ENCODE data around the gene NLK.

The NLK gene

DNA sequence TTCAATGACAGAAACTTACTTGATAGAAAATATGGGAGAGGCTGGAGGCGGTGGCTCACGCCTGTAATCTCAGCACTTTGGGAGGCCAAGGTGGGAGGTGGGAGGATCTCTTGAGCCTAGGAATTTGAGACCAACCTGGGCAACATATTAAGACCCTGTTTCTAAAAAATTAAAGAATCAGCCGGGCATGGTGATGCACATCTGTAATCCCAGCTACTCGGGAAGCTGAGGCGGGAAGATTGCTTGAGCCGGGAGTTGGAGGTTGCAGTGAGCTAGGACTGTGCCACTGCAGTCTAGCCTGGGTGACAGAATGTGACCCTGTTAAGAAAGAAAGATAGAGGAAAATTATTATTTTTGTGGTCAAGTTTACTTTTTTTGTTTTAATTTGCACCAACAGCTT lies 2.1 kb upstream of the NLK start:
- DNase-seq (ENCODE audit: low spot score) = no peak

DNA sequence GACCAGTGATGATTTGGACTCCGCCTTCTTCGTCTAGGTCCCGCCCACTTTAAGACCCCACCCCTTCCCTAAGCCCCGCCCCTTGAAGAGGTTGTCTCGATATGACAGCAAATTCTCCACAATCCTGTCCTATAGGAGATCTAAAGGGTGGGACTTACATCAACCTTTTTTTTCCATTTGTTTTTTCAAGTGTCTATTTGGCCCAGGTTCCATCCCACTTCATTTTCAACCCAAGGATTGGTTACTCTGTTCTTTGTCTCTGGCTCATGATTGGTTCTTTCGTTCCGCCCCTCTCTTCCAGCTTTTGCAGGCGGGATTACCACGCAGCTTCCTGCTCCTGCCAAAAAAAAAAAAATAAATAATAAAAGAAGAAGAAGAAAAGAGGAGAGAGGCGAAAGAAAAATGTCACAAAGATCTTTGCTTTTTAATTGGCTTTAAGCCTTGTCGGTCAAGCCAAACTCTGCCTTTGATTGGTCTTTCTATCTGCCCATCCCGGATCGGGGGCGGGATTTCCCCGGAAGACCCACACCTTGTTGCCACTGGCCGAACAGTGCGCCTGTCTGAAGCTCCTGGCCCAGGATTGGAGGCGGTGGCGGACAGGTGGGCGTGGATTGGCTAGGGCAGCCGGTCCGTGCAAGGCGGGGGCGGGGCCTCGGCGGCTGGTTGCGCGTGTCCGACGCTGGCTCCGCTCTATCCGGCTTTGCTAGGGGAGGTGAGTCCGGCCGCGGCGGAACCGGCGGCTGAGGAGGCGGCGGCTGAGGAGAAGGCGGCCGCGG lies 1.2 kb upstream of the NLK start:
- DNase-seq (ENCODE audit: low spot score) = peak; percentile 99

DNA sequence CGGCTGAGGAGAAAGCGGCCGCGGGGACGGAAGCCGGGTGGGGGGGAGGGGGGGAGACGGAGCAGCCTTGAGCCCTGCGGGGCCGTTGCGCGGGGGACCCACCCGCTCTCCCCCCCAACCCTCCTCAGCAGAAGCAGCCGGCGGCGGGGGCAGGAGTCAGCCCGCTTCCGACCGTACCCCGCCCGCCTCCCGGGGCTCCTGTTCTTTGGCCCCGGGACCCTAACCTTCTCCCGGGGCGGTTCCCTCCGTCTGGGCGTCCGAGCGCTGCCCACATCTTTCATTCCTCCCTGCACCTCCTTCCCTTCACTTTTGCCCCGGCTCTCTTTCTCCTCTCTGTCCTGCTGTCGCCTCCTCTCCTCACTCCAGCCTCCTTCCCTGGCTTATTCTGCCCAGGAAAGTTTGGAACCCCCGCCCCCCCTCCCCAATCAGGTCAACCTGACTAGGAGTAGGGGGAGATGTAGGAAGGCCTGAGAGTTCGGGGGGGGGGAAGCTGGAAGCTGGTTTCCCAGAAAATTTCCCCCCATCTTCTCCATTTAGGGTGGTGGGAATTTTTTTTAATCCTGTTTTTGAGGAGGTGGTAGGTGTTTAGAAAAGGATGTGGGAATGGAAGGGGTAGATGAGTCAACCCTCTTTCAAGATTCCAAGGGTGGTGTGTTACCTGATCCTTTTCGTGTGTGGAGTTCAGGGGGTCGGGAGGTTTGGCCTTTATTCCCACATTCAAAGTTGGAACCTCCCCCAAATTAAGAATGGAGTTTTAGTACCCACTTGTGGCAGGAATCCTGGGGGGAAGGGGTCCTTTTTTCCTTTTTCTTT lies 427 bp upstream of the NLK start:
- DNase-seq (ENCODE audit: low spot score) = no peak

- DNase-seq (ENCODE audit: low spot score) = no peak
These were observed 329 bp downstream of the NLK start for GRCh38 chr17:28042721-28043291.

DNA sequence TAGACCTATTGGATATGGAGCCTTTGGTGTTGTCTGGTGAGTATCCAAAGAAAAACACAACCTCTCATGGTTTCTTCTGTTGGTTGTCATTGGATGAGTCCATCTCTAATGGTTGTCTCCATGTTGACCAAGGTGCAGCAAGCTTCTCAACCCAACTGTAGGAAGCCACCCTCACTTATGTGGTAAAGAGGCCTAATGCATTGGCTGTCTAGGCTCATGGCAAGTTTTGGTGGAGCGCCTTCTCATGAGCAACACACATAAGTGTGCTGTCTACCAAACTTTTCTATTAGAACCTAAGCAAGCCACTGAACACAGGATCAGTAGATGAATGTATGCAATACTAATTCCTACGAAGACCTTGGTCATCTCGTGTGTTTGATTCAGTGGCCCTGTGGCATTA lies 819 bp downstream of the NLK start:
- no peak for DNase-seq (ENCODE audit: low spot score)

GRCh38 chr17:28043741-28044140 lies 1.3 kb downstream of the NLK start:
- DNase-seq (ENCODE audit: low spot score) = no peak

GRCh38 chr17:28045304-28045703 lies 2.8 kb downstream of the NLK start:
- no peak for DNase-seq (ENCODE audit: low spot score)

DNA sequence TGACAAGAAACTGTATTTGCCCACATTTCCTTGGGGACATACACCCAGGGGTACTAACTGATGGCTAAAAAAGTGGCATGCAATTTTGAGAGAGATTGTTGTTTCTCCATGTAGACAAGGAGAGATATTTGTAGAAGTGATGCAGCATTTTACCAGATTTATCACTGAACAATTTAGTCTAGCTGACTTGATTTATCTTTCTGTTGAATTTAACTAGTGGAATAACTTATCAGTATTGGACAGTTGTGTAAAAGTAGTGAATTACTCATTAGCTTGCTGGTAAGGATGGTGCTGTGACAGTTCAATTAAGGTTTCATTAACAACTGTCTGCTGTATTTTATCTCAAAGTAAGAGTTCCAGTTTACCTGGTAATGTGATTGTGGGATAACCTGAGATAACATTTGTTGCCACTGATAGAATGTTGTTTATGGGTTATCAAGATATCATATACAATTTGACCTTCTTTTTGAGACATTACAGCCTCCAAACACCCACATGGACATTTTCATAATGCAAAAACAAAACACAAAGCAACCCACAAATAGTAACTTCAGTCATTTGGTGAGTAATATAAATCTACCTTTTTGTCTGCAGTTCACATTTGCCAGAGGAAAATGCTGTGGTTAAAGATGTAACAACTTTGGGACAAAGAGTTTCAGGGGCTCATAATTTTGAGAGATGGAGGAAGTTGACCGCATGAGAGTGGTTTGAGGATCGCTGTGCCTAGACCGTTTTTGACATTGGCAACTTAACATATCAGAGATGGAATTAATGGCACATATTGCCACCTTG lies 3.8 kb downstream of the NLK start:
- DNase-seq (ENCODE audit: low spot score) = no peak

DNA sequence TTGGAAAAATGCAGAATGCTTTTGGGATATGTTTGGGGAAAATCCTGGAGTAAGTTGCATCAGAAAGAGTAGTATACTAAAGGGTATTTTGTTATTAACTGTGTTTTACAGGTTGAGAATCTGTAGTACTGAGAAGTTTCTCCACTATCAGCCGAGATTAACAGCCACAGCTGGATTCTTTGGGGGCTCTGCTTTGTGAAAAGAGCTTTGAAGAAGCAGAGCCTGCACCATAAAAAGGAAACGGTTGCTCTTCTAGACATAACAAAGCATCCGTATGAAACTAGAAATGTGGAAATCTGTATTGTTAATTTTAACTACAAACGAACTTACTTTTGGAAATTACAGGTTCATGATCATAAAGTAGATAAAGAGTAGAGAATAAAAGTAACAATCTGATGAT lies 5.3 kb downstream of the NLK start:
- no peak for DNase-seq (ENCODE audit: low spot score)

DNA sequence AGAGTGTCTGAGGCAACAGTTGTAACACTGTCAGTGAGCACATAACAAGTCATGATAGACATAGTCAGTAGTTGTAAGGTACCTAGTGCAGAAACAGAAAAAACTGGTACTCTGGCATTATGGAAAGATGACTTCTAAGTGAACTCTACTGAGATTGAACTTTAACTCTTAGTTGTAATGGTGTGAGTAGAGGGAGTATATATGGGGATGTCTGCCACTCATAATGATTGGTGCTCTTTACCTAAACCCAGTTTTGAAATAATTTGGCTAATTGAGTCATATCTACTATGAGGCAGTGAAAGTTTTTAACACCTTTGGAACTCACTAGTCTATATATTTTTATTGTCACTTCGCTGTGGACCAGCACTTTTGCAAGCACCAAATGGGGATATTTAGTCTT lies 6.6 kb downstream of the NLK start:
- no peak for DNase-seq (ENCODE audit: low spot score)

GRCh38 chr17:28053044-28053670 lies 10.7 kb downstream of the NLK start:
- peak; percentile 16 for DNase-seq (ENCODE audit: low spot score)

- DNase-seq (ENCODE audit: low spot score) = no peak
These were observed 11.2 kb downstream of the NLK start for GRCh38 chr17:28053725-28054124.

GRCh38 chr17:28055546-28056275 lies 13.2 kb downstream of the NLK start:
- no peak for DNase-seq (ENCODE audit: low spot score)

DNA sequence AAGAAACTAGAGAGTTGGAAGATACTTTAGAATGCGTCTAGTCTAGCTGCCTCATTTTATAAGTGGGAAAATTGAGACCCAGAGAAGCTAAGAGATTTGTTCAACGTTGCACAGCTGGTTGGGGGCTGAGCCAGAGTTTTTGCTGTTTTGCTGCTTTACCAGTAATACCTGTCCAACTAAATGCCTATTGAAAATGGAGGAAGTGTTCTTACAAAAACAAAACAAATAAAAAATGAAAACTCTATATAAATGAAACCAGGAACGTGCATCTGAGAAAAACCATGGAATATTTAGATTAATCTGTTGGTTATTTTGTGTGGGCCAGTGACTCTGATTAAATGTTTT lies 13.8 kb downstream of the NLK start:
- no peak for DNase-seq (ENCODE audit: low spot score)

GRCh38 chr17:28057731-28058246 lies 15.3 kb downstream of the NLK start:
- no peak for DNase-seq (ENCODE audit: low spot score)

DNA sequence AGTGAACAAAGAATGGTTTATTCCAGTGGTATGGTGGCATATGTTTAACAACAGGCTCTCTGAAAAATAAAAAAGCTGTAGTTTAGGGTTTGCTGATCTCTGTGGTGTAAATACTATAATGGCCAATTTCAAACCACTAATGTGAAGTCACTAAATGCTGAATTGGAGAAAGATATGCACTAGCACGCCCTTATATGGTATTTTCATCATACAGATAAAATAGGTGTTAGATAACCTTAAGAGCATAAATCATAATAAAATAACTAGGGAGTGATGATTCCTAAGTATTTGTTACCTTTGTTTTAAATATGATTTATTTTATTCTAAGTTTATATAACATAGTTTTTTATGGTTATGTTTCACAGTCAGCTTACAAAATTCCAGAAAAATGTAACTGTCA lies 17.2 kb downstream of the NLK start:
- no peak for DNase-seq (ENCODE audit: low spot score)

- DNase-seq (ENCODE audit: low spot score) = no peak
These were observed 23.2 kb downstream of the NLK start for GRCh38 chr17:28065706-28066105.

GRCh38 chr17:28069061-28069460 lies 26.6 kb downstream of the NLK start:
- DNase-seq (ENCODE audit: low spot score) = no peak

- no peak for DNase-seq (ENCODE audit: low spot score)
These were observed 28.7 kb downstream of the NLK start for GRCh38 chr17:28071179-28071578.

DNA sequence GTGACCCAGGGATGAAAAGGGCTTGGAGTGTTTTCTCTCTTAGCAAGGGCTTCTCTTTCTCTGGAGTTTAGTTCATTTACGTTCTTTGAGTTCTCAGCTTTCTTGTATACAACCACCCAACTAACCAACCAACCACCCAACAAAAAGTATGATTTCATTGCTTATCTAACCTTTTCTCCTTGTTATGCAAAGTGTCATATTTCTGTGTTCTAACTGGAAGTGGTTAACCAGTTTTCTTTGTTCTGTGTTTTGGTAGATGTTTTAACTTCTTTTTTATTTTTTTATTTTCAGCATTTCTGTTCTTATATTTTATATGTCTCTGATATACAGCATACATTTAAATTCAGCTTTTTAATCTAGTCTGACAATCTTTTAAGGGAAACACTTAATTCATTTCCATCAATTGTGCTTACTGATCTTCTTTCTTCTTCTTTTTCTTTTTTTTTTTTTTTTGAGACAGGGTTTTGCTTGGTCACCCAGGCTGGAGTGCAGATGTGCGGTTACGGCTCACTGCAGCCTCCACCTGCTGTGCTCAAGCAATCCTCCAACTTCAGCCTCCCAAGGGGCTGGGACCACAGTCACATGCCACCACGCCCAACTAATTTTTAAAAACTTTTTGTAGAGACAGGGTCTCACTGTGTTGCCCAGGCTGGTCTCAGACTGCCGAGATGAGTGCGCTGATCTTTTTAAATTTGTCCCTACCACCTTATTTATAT lies 29.6 kb downstream of the NLK start:
- no peak for DNase-seq (ENCODE audit: low spot score)

All from AG20443 (cell line).